H1 (cell line): ENCODE data around the gene INO80C. TPM values are rescaled to one million over a fixed set of nuclear protein-coding genes. Genes with fewer than 3 reads are reported as not detected.

ENCODE experiments used
- ATF3 ChIP-seq: IDR thresholded peaks from 2 replicates; pipeline ENCODE4 v1.6.1; 2011; ENCODE audit warnings: low read depth, mild to moderate bottlenecking, low read length; ENCODE audit not compliant: insufficient read depth
- CTBP2 ChIP-seq: IDR thresholded peaks from 2 replicates; pipeline ENCODE4 v1.7.0; 2011; ENCODE audit warnings: borderline replicate concordance, mild to moderate bottlenecking, moderate library complexity, mixed read lengths, low read length; ENCODE audit not compliant: insufficient read depth, insufficient read length
- KDM1A ChIP-seq: fragments of 200-600, 300-600 bp; sonication (generic); IDR thresholded peaks from 2 replicates; pipeline ENCODE4 v1.7.1; 2016; ENCODE audit warnings: mild to moderate bottlenecking, low read length, borderline replicate concordance
- polyA plus RNA-seq, 7 experiments: library from polyadenylated mRNA; depleted of rRNA in 3 of 7; stranded (reverse) in 5 of 7; unstranded in 2 of 7; fragments of >200 nt in 5 of 7; fragments of 200-250 nt in 2 of 7; gene quantifications; 1 replicate in 5 of 7; 2 replicates in 1 of 7; 4 replicates in 1 of 7; pipeline versions ENCODE4 v1.2.1 to v1.2.3, GENCODE V29; 2011 to 2013; ENCODE audit warnings: missing spikeins in 2 of 7, mixed read lengths in 2 of 7
- total RNA-seq: library from RNA; stranded (reverse); fragmentation: NEBNext Ultra II Directional; extraction: Animal tissue kit (Norgen Biotek cat#: 25700); gene quantifications from 2 replicates; pipeline ENCODE4 v1.2.1, GENCODE V29; 2021

Gene INO80C
- total and polyA plus RNA-seq, 2 of the 8 experiments (the other 6 are each of a cell fraction or from before 2014, with no cell fraction given) = 30.1 to 48.9 TPM

- TF ChIP-seq KDM1A (no peak), CTBP2 (no peak), ATF3 (no peak)
These were observed 46.7 kb downstream of the INO80C start (continued) for GRCh38 chr18:35451032-35451431.
